Upper lobe of left lung (tissue), 4 donors: ENCODE data around the gene PALLD.

Experiments used
- CTCF ChIP-seq, 6 experiments: fragments of 450-650 bp in 4 of 6; fragments of 200-600 bp in 2 of 6; sonication (generic) in 2 of 6; IDR thresholded peaks; one replicate each; pipeline ENCODE4 v1.5.1; 2016 to 2019; ENCODE audit warnings: antibody characterized with exemption in 6 of 6
- EP300 ChIP-seq, 4 donors: sonication (generic); formaldehyde crosslinking; IDR thresholded peaks; one replicate each; pipeline ENCODE4 v1.5.1; 2017; ENCODE audit warnings: antibody characterized with exemption in 4 of 4, control low read depth in 2 of 4
- POLR2A ChIP-seq, 4 donors: fragments of 450-650 bp; IDR thresholded peaks; one replicate each; pipeline ENCODE4 v1.5.1; 2016 to 2017; ENCODE audit warnings: antibody characterized with exemption in 4 of 4, mild to moderate bottlenecking in 2 of 4
- POLR2AphosphoS5 ChIP-seq, 2 donors: sonication (generic); formaldehyde crosslinking; IDR thresholded peaks; one replicate each; pipeline ENCODE4 v1.5.1; 2017; ENCODE audit warnings: antibody characterized with exemption in 2 of 2

- TF ChIP-seq CTCF (IDR thresholded peaks at IDR 0.05) (no peak), POLR2A (IDR thresholded peaks at IDR 0.05) (no peak), POLR2AphosphoS5 (IDR thresholded peaks at IDR 0.05) (no peak), EP300 (IDR thresholded peaks at IDR 0.05) (no peak)
These were observed 10.0 kb upstream of the PALLD start for GRCh38 chr4:168486912-168487281.
